Measurements from ENCODE around the gene CCDC146. TPM values are rescaled to one million over a fixed set of nuclear protein-coding genes. Genes with fewer than 3 reads are reported as not detected.
A peak's percentile ranks its signal among the peaks of the same experiment; 100 is the strongest.

Gene CCDC146
- total and polyA plus RNA-seq, 8 donors: 2.5 to 7.9 (median 3.3) TPM

- ATAC-seq: no peak
- no peak for TF ChIP-seq CTCF (IDR thresholded peaks at IDR 0.05)
- 97 to 98% methylated on average over 4 of the region's 4 CpGs for WGBS, 2 donors
- DNase-seq: no peak
- H3K36me3 ChIP-seq: no peaks in the 10 kb centered on the region
- H3K27ac ChIP-seq: no peak overlapping the region
- no peak overlapping the region for H3K4me3 ChIP-seq
- H3K9me3 ChIP-seq: no peaks in the 10 kb centered on the region
- intact Hi-C loops (cut with DNase I): no loop called here
- no peaks in the 10 kb centered on the region for H3K27me3 ChIP-seq
- H3K4me1 ChIP-seq: peaks cover 0 to 8% (median 0%) of the 10 kb centered on the region in 3 donors
- FAIRE-seq: no peak
These were observed 58.7 kb downstream of the CCDC146 start for GRCh38 chr7:77181015-77181595.

- DNase-seq: no peak
- FAIRE-seq: no peak
- Histone ChIP-seq H3K36me3 (no peaks in the 10 kb centered on the region), H3K27ac (no peak overlapping the region), H3K4me1 (peaks cover 0 to 8% (median 0%) of the 10 kb centered on the region in 3 donors), H3K27me3 (no peaks in the 10 kb centered on the region), H3K4me3 (no peak overlapping the region), H3K9me3 (no peaks in the 10 kb centered on the region)
- no peak for ATAC-seq
- WGBS, 2 donors: 85% methylated on average over 3 of the region's 3 CpGs
- no peak for TF ChIP-seq CTCF (IDR thresholded peaks at IDR 0.05)
- intact Hi-C loops (cut with DNase I): no loop called here
These were observed 59.3 kb downstream of the CCDC146 start for GRCh38 chr7:77181734-77182133.

GRCh38 chr7:77182261-77182660, 59.8 kb downstream of the CCDC146 start:
- no peaks in the 10 kb centered on the region for H3K27me3 ChIP-seq
- H3K4me3 ChIP-seq: no peak overlapping the region
- intact Hi-C loops (cut with DNase I): no loop called here
- WGBS, 2 donors: 94 to 100% methylated on average over 1 of the region's 1 CpG
- H3K4me1 ChIP-seq: peaks cover 0 to 8% (median 0%) of the 10 kb centered on the region in 3 donors
- no peak overlapping the region for H3K27ac ChIP-seq
- no peak for DNase-seq
- TF ChIP-seq CTCF (IDR thresholded peaks at IDR 0.05): no peak
- no peak for FAIRE-seq
- no peaks in the 10 kb centered on the region for H3K9me3 ChIP-seq
- no peaks in the 10 kb centered on the region for H3K36me3 ChIP-seq
- no peak for ATAC-seq

GRCh38 chr7:77184463-77184862, 62.0 kb downstream of the CCDC146 start:
- ATAC-seq (no peak), FAIRE-seq (peak; percentile 68), DNase-seq (no peak)
- H3K27ac ChIP-seq: peak overlapping the region in 1 of 4 donors; percentile 13
- TF ChIP-seq CTCF (IDR thresholded peaks at IDR 0.05): no peak
- H3K4me3 ChIP-seq: no peak overlapping the region
- H3K9me3 ChIP-seq: no peaks in the 10 kb centered on the region
- H3K36me3 ChIP-seq: no peaks in the 10 kb centered on the region
- H3K27me3 ChIP-seq: no peaks in the 10 kb centered on the region
- intact Hi-C loops (cut with DNase I): no loop called here
- H3K4me1 ChIP-seq: peaks cover 0 to 8% (median 0%) of the 10 kb centered on the region in 3 donors

- peaks cover 0 to 8% (median 0%) of the 10 kb centered on the region in 3 donors for H3K4me1 ChIP-seq
- H3K4me3 ChIP-seq: no peak overlapping the region
- TF ChIP-seq CTCF (IDR thresholded peaks at IDR 0.05): no peak
- DNase-seq (no peak), FAIRE-seq (no peak), ATAC-seq (peak in 2 of 4 donors; percentile 25 to 38)
- H3K27ac ChIP-seq: peak overlapping the region in 1 of 4 donors; percentile 13
- H3K9me3 ChIP-seq: no peaks in the 10 kb centered on the region
- H3K36me3 ChIP-seq: no peaks in the 10 kb centered on the region
- 37 to 48% methylated on average over 3 of the region's 3 CpGs for WGBS, 2 donors
- H3K27me3 ChIP-seq: no peaks in the 10 kb centered on the region
- intact Hi-C loops (cut with DNase I): no loop called here
These were observed 62.6 kb downstream of the CCDC146 start for GRCh38 chr7:77184990-77185389.

All from pancreas (tissue), 10 donors.